ENCODE data around the gene ITSN1. TPM values are rescaled to one million over a fixed set of nuclear protein-coding genes. Genes with fewer than 3 reads are reported as not detected.

The ITSN1 gene
- total and polyA plus RNA-seq, 2 experiments from 2014 or later = 77.9 to 95.7 TPM

GRCh38 chr21:33698087-33698860 lies 56.0 kb downstream of the ITSN1 start:
- H3K36me3 ChIP-seq (ENCODE audit: insufficient read depth) = no peaks in the 10 kb centered on the region
- H4K20me1 ChIP-seq (replicated peaks; ENCODE audit: insufficient read depth) = peaks cover 33% of the 10 kb centered on the region
- Mint-ChIP-seq H3K27ac (no peak overlapping the region), H3K4me1 (peaks cover 33% of the 10 kb centered on the region), H3K4me3 (no peak overlapping the region), H3K27me3 (ENCODE audit: insufficient read depth, low read depth, poor library complexity) (peaks cover 6% of the 10 kb centered on the region), H3K36me3 (ENCODE audit: low read depth) (no peaks in the 10 kb centered on the region; the same call in 2 of the 3 replicates), H3K9me3 (no peaks in the 10 kb centered on the region; the same call in 2 of the 3 replicates)
- peaks cover 98% of the 10 kb centered on the region for H3K79me2 ChIP-seq (replicated peaks; ENCODE audit: insufficient read depth)
- TF ChIP-seq, protein P1, sequence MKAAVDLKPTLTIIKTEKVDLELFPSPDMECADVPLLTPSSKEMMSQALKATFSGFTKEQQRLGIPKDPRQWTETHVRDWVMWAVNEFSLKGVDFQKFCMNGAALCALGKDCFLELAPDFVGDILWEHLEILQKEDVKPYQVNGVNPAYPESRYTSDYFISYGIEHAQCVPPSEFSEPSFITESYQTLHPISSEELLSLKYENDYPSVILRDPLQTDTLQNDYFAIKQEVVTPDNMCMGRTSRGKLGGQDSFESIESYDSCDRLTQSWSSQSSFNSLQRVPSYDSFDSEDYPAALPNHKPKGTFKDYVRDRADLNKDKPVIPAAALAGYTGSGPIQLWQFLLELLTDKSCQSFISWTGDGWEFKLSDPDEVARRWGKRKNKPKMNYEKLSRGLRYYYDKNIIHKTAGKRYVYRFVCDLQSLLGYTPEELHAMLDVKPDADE (IDR thresholded peaks at IDR 0.05) = no peak
- no peak for TF ChIP-seq ZNF462 (CRISPR knock-in tag; IDR thresholded peaks at IDR 0.05)
- TF ChIP-seq STAT1 (IDR thresholded peaks at IDR 0.05; ENCODE audit: unreplicated experiment) = no peak
- no peak for TF ChIP-seq ZNF114 (CRISPR knock-in tag; IDR thresholded peaks at IDR 0.05)
- no peak for TF ChIP-seq CREB1 (CRISPR knock-in tag; IDR thresholded peaks at IDR 0.05; ENCODE audit: low read depth)
- no peak for TF ChIP-seq ZNF331 (CRISPR knock-in tag; IDR thresholded peaks at IDR 0.05; ENCODE audit: low read depth)
- no peak for TF ChIP-seq POLR2AphosphoS5 (IDR thresholded peaks at IDR 0.05; ENCODE audit: low read depth)
- TF ChIP-seq EZH2 (IDR thresholded peaks at IDR 0.05; ENCODE audit: low read depth, unreplicated experiment) = no peak
- TF ChIP-seq NANOG (IDR thresholded peaks at IDR 0.05; ENCODE audit: borderline replicate concordance) = no peak
- TF ChIP-seq, protein P2, sequence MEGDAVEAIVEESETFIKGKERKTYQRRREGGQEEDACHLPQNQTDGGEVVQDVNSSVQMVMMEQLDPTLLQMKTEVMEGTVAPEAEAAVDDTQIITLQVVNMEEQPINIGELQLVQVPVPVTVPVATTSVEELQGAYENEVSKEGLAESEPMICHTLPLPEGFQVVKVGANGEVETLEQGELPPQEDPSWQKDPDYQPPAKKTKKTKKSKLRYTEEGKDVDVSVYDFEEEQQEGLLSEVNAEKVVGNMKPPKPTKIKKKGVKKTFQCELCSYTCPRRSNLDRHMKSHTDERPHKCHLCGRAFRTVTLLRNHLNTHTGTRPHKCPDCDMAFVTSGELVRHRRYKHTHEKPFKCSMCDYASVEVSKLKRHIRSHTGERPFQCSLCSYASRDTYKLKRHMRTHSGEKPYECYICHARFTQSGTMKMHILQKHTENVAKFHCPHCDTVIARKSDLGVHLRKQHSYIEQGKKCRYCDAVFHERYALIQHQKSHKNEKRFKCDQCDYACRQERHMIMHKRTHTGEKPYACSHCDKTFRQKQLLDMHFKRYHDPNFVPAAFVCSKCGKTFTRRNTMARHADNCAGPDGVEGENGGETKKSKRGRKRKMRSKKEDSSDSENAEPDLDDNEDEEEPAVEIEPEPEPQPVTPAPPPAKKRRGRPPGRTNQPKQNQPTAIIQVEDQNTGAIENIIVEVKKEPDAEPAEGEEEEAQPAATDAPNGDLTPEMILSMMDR (conservative IDR thresholded peaks at IDR 0.05; ENCODE audit: low read depth in 2 of 2) = no peak
- no peak for TF ChIP-seq REST (IDR thresholded peaks at IDR 0.05; ENCODE audit: unreplicated experiment)
- no peak for TF ChIP-seq EZH2phosphoT487 (IDR thresholded peaks at IDR 0.05; ENCODE audit: unreplicated experiment)
- TF ChIP-seq JUNB (IDR thresholded peaks at IDR 0.05; ENCODE audit: unreplicated experiment) = no peak
- H3K27ac ChIP-seq (ENCODE audit: low read depth) = no peak overlapping the region
- no peaks in the 10 kb centered on the region for H3K9me2 ChIP-seq (ENCODE audit: insufficient read depth)
- H3K27me3 ChIP-seq (ENCODE audit: insufficient read depth) = no peaks in the 10 kb centered on the region
- H2AFZ ChIP-seq = no peak overlapping the region
- H3K4me1 ChIP-seq (ENCODE audit: insufficient read depth) = peaks cover 24% of the 10 kb centered on the region
- DNase-seq (ENCODE audit: low spot score) (no peak), ATAC-seq (no peak)
- no peaks in the 10 kb centered on the region for H3F3A ChIP-seq (replicated peaks; ENCODE audit: low read depth)
- no peak overlapping the region for H3K4me3 ChIP-seq
- no peak overlapping the region for H3K4me2 ChIP-seq
